ENCODE data around the gene AMHR2. TPM values are rescaled to one million over a fixed set of nuclear protein-coding genes. Genes with fewer than 3 reads are reported as not detected.

The AMHR2 gene
- 0.88 to 2.1 TPM (median 1.3 TPM) in 5 replicates for total RNA-seq (2022; extraction: Qiagen RNA extraction; ENCODE audit: low read depth)

GRCh38 chr12:53423597-53423996, at the start of gene AMHR2:
AMHR2 (plus strand) TSS chr12:53423855; CDS start chr12:53423935, 80 bp downstream.

GRCh38 chr12:53380104-53380793, 43.4 kb upstream of the AMHR2 start, which contains the start of gene SP1:
SP1 (plus strand) TSS chr12:53380176; CDS start chr12:53380292, 116 bp downstream.

GRCh38 chr12:53441040-53441833, 17.6 kb downstream of the AMHR2 start, which contains the start of gene PRR13:
PRR13 (plus strand) TSS chr12:53441734; CDS start chr12:53442715, 981 bp downstream.

GRCh38 chr12:53451661-53452158, 28.1 kb downstream of the AMHR2 start, which contains the start of gene PCBP2:
PCBP2 (plus strand) TSS chr12:53452102; CDS start chr12:53454801, 2,699 bp downstream.

Other genes starting within 250 kb of the AMHR2 start
- gene ZNF740, start 243.1 kb upstream of the AMHR2 start, total RNA-seq (2022; extraction: Qiagen RNA extraction; ENCODE audit: low read depth), result 14.2 to 19.0 TPM (median 15.8 TPM) in 5 replicates
- gene CSAD, start 242.9 kb upstream of the AMHR2 start, total RNA-seq (2022; extraction: Qiagen RNA extraction; ENCODE audit: low read depth), result 3.1 to 10.9 TPM (median 7.6 TPM) in 5 replicates
- 0.35 to 0.95 TPM (median 0.41 TPM) in 5 replicates for gene ITGB7, start 216.6 kb upstream of the AMHR2 start, total RNA-seq (2022; extraction: Qiagen RNA extraction; ENCODE audit: low read depth)
- gene RARG, start 191.6 kb upstream of the AMHR2 start, total RNA-seq (2022; extraction: Qiagen RNA extraction; ENCODE audit: low read depth), result 19.7 to 30.7 TPM (median 29.4 TPM) in 5 replicates
- gene ESPL1, start 155.6 kb upstream of the AMHR2 start, total RNA-seq (2022; extraction: Qiagen RNA extraction; ENCODE audit: low read depth), result 10.5 to 24.6 TPM (median 22.1 TPM) in 5 replicates
- 459 to 605 TPM (median 496 TPM) in 5 replicates for gene PFDN5, start 128.3 kb upstream of the AMHR2 start, total RNA-seq (2022; extraction: Qiagen RNA extraction; ENCODE audit: low read depth)
- 66.3 to 92.7 TPM (median 86.6 TPM) in 5 replicates for gene MYG1, start 124.2 kb upstream of the AMHR2 start, total RNA-seq (2022; extraction: Qiagen RNA extraction; ENCODE audit: low read depth)
- 66.2 to 81.3 TPM (median 77.4 TPM) in 5 replicates for gene AAAS, start 102.2 kb upstream of the AMHR2 start, total RNA-seq (2022; extraction: Qiagen RNA extraction; ENCODE audit: low read depth)
- not detected in 5 replicates for gene SP7, start 87.5 kb upstream of the AMHR2 start, total RNA-seq (2022; extraction: Qiagen RNA extraction; ENCODE audit: low read depth)
- gene SP1, start 43.7 kb upstream of the AMHR2 start, total RNA-seq (2022; extraction: Qiagen RNA extraction; ENCODE audit: low read depth), result 16.9 to 28.2 TPM (median 22.8 TPM) in 5 replicates
- gene PRR13, start 17.9 kb downstream of the AMHR2 start, total RNA-seq (2022; extraction: Qiagen RNA extraction; ENCODE audit: low read depth), result 282 to 366 TPM (median 357 TPM) in 5 replicates
- 612 to 699 TPM (median 657 TPM) in 5 replicates for gene PCBP2, start 28.2 kb downstream of the AMHR2 start, total RNA-seq (2022; extraction: Qiagen RNA extraction; ENCODE audit: low read depth)
- 6.7 to 19.4 TPM (median 16.0 TPM) in 5 replicates for gene MAP3K12, start 75.6 kb downstream of the AMHR2 start, total RNA-seq (2022; extraction: Qiagen RNA extraction; ENCODE audit: low read depth)
- gene TARBP2, start 77.4 kb downstream of the AMHR2 start, total RNA-seq (2022; extraction: Qiagen RNA extraction; ENCODE audit: low read depth), result 35.6 to 63.5 TPM (median 55.9 TPM) in 5 replicates
- gene NPFF, start 83.6 kb downstream of the AMHR2 start, total RNA-seq (2022; extraction: Qiagen RNA extraction; ENCODE audit: low read depth), result not detected in 5 replicates
- gene ATF7, start 202.5 kb downstream of the AMHR2 start, total RNA-seq (2022; extraction: Qiagen RNA extraction; ENCODE audit: low read depth), result 17.8 to 26.2 TPM (median 19.5 TPM) in 5 replicates